Endothelial cell of umbilical vein (primary cell): ENCODE results near the gene FAM174B.

Source experiments
- FOS ChIP-seq: IDR thresholded peaks from 2 replicates; pipeline ENCODE4 v1.6.1; 2011; ENCODE audit warnings: mild to moderate bottlenecking, low read length, moderate library complexity, borderline replicate concordance; ENCODE audit not compliant: insufficient read depth
- GATA2 ChIP-seq: IDR thresholded peaks from 2 replicates; pipeline ENCODE4 v1.7.0; 2011; ENCODE audit warnings: low read depth, mild to moderate bottlenecking, moderate library complexity, mixed read lengths, low read length; ENCODE audit not compliant: insufficient read length, insufficient read depth
- JUN ChIP-seq: IDR thresholded peaks from 2 replicates; pipeline ENCODE4 v1.6.1; 2011; ENCODE audit warnings: borderline replicate concordance, low read depth; ENCODE audit not compliant: insufficient read length, insufficient read depth
- MYC ChIP-seq: IDR thresholded peaks from one replicate; pipeline ENCODE4 v1.6.1; 2011; ENCODE audit warnings: mild to moderate bottlenecking, low read depth, low read length
- POLR2A ChIP-seq: IDR thresholded peaks from 2 replicates; pipeline ENCODE4 v1.6.1; 2012; ENCODE audit warnings: low read depth, mild to moderate bottlenecking, control low read depth, low read length
- POLR2AphosphoS5 ChIP-seq: IDR thresholded peaks from 2 replicates; pipeline ENCODE4 v1.6.1; 2012; ENCODE audit warnings: low read depth, mild to moderate bottlenecking, control low read depth, low read length, moderate library complexity; ENCODE audit not compliant: insufficient read depth
- TF ChIP-seq, protein P1 (sequence below), 2 donors: IDR thresholded peaks; 1 replicate in 1 of 2; 2 replicates in 1 of 2; pipeline ENCODE4 v1.5.1; 2011; ENCODE audit warnings: low read length in 2 of 2, mild to moderate bottlenecking in 2 of 2, moderate library complexity in 2 of 2, control low read depth in 1 of 2, inconsistent platforms in 1 of 2, low read depth in 1 of 2; ENCODE audit not compliant: insufficient read depth in 1 of 2; ENCODE audit errors: extremely low read depth in 1 of 2
- TF ChIP-seq, protein P2 (sequence below): IDR thresholded peaks from 2 replicates; pipeline ENCODE4 v1.6.1; 2011; ENCODE audit not compliant: insufficient read depth, insufficient read length

DNA sequence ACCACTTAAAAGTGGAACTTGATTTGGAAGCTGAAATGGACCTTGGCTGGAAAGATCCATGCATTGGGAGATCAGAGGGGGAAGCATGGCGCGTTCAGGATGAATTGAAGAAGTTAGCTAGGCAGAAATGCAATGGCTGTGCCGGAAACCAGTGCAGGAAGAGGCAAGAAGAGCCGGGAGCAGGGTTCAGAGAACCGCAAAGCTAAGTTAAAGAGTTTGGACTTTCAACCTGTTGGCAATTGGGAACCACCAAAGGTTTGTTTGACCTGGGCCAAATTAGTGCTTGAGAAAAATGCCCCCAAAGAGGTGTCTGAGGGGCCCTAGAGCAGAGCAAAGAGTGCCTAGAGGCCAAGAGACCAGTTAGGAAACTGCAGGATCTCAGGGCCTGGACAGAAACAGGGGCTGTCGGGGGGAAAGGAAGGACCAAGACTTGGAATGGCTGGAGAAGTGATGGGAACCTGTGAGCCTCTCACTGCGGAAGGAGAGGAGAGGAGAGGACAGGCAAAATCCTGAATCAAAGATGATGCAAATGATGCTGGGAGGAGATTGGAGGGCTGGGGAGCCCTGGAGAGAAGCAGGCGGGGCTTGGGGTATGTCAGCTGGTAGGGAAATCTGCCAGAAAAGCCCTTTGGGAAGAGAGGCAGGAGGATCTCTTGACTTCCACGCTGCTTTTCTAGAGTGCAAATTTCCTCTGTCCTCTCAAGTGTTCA lies 49.3 kb downstream of the FAM174B start:
- TF ChIP-seq GATA2 (no peak), MYC (no peak), FOS (no peak), POLR2A (no peak), POLR2AphosphoS5 (no peak), JUN (no peak)
- TF ChIP-seq, protein P1, sequence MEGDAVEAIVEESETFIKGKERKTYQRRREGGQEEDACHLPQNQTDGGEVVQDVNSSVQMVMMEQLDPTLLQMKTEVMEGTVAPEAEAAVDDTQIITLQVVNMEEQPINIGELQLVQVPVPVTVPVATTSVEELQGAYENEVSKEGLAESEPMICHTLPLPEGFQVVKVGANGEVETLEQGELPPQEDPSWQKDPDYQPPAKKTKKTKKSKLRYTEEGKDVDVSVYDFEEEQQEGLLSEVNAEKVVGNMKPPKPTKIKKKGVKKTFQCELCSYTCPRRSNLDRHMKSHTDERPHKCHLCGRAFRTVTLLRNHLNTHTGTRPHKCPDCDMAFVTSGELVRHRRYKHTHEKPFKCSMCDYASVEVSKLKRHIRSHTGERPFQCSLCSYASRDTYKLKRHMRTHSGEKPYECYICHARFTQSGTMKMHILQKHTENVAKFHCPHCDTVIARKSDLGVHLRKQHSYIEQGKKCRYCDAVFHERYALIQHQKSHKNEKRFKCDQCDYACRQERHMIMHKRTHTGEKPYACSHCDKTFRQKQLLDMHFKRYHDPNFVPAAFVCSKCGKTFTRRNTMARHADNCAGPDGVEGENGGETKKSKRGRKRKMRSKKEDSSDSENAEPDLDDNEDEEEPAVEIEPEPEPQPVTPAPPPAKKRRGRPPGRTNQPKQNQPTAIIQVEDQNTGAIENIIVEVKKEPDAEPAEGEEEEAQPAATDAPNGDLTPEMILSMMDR (IDR thresholded peaks at IDR 0.05; ENCODE audit: extremely low read depth in 1 of 2, insufficient read depth in 1 of 2, low read depth in 1 of 2, low read length in 2 of 2): no peak
- TF ChIP-seq, protein P2, sequence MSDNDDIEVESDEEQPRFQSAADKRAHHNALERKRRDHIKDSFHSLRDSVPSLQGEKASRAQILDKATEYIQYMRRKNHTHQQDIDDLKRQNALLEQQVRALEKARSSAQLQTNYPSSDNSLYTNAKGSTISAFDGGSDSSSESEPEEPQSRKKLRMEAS: no peak
